Endothelial cell of umbilical vein (primary cell): Measurements from ENCODE around the gene KRTAP10-12. TPM values are rescaled to one million over a fixed set of nuclear protein-coding genes. Genes with fewer than 3 reads are reported as not detected.
"Not testable (repeated sequence)": the region's sequence is repeated elsewhere in the genome, so short reads cannot be mapped to it uniquely, and the experiment has no call there.

ENCODE experiments used
- Bru-seq: library from RNA; stranded (reverse); fragments of 400-500 nt; gene quantifications from one replicate; lab custom pipeline; 2021; lab: Mats Ljungman, UMichigan
- BruChase-seq, 2 experiments: library from RNA; stranded (reverse); fragments of 400-500 nt; gene quantifications; one replicate each; lab custom pipeline; 2021; lab: Mats Ljungman, UMichigan
- BruUV-seq: library from RNA; stranded (reverse); fragments of 400-500 nt; replicated peaks from 2 replicates; lab custom pipeline; 2021; lab: Mats Ljungman, UMichigan
- CTCF ChIA-PET: fragments of 300-600, 350-600 bp; sonication (Branson Sonifier 250); formaldehyde crosslinking; loops from one replicate; lab custom pipeline; 2021; ENCODE audit warnings: antibody characterized with exemption, inconsistent platforms; lab: Charles Lee
- POLR2A ChIA-PET: fragments of 300-600, 350-600 bp; sonication (Branson Sonifier 250); formaldehyde crosslinking; loops from one replicate; lab custom pipeline; 2021; ENCODE audit warnings: antibody characterized with exemption, inconsistent platforms; lab: Charles Lee
- DNase-seq: peaks from one replicate; pipeline ENCODE4 v3.0.0-alpha.2; 2011; ENCODE audit warnings: low read depth, low spot score
- FAIRE-seq: peaks from 2 replicates; lab custom pipeline; 2011; peaks lifted over from hg19 to GRCh38; lab: Jason Lieb, UNC
- H2AFZ ChIP-seq: 2 replicates; pipeline ENCODE4 v1.6.0; 2012; ENCODE audit warnings: low read depth, low read length, control low read depth, inconsistent platforms
- H3K27ac ChIP-seq: 2 replicates; pipeline ENCODE4 v1.5.1; 2011; ENCODE audit warnings: low read depth, mild to moderate bottlenecking, control low read depth, low read length, moderate library complexity; ENCODE audit not compliant: insufficient read depth
- H3K27me3 ChIP-seq, 2 experiments: 2 replicates each; pipeline versions ENCODE4 v1.6.0 to v1.6.1; 2011; ENCODE audit warnings: low read length in 2 of 2, mixed read lengths in 1 of 2; ENCODE audit not compliant: control insufficient read depth in 2 of 2, insufficient read depth in 2 of 2
- H3K36me3 ChIP-seq, 2 experiments: 2 replicates in 1 of 2; 3 replicates in 1 of 2; pipeline ENCODE4 v1.5.1; 2011; ENCODE audit warnings: low read length in 2 of 2, mild to moderate bottlenecking in 1 of 2, moderate library complexity in 1 of 2; ENCODE audit not compliant: control insufficient read depth in 2 of 2, insufficient read depth in 2 of 2; ENCODE audit errors: extremely low read depth in 1 of 2
- H3K4me1 ChIP-seq: 3 replicates; pipeline ENCODE4 v1.5.1; 2011; ENCODE audit warnings: mild to moderate bottlenecking, low read length; ENCODE audit not compliant: control insufficient read depth, insufficient read depth; ENCODE audit errors: extremely low read depth
- H3K4me2 ChIP-seq: 2 replicates; pipeline ENCODE4 v1.6.1; 2011; ENCODE audit warnings: low read length, control low read depth, mixed read lengths; ENCODE audit not compliant: insufficient read depth
- H3K4me3 ChIP-seq, 3 experiments: fragments of 200-600 bp in 1 of 3; sonication (generic), shearing (Covaris generic) in 1 of 3; replicated peaks in 1 of 3; 2 replicates each; pipeline ENCODE4 v1.5.1; 2011 to 2016; ENCODE audit warnings: control low read depth in 3 of 3, low read length in 3 of 3, mild to moderate bottlenecking in 2 of 3, inconsistent platforms in 1 of 3, low read depth in 1 of 3, moderate library complexity in 1 of 3; ENCODE audit not compliant: insufficient read depth in 1 of 3
- H3K79me2 ChIP-seq: 2 replicates; pipeline ENCODE4 v1.6.0; 2012; ENCODE audit warnings: low read length, inconsistent platforms; ENCODE audit not compliant: control insufficient read depth, insufficient read depth
- H3K9ac ChIP-seq: replicated peaks from 2 replicates; pipeline ENCODE3; 2011; ENCODE audit warnings: low read length, control low read depth; ENCODE audit not compliant: insufficient read depth; ENCODE audit errors: extremely low read depth
- H3K9me1 ChIP-seq: replicated peaks from 3 replicates; pipeline ENCODE4 v1.6.0; 2011; ENCODE audit warnings: mild to moderate bottlenecking, low read length; ENCODE audit not compliant: control insufficient read depth, insufficient read depth; ENCODE audit errors: extremely low read depth
- H3K9me3 ChIP-seq: replicated peaks from 2 replicates; pipeline ENCODE4 v1.5.1; 2012; ENCODE audit warnings: low read length, inconsistent platforms; ENCODE audit not compliant: control insufficient read depth, insufficient read depth
- H4K20me1 ChIP-seq: replicated peaks from 2 replicates; pipeline ENCODE3; 2011; ENCODE audit warnings: mild to moderate bottlenecking, low read length; ENCODE audit not compliant: control insufficient read depth, insufficient read depth; ENCODE audit errors: extremely low read depth
- CTCF ChIP-seq, 2 donors: IDR thresholded peaks; 1 replicate in 1 of 2; 2 replicates in 1 of 2; pipeline ENCODE4 v1.5.1; 2011; ENCODE audit warnings: low read length in 2 of 2, mild to moderate bottlenecking in 2 of 2, moderate library complexity in 2 of 2, control low read depth in 1 of 2, inconsistent platforms in 1 of 2, low read depth in 1 of 2; ENCODE audit not compliant: insufficient read depth in 1 of 2; ENCODE audit errors: extremely low read depth in 1 of 2
- EZH2 ChIP-seq: IDR thresholded peaks from 2 replicates; pipeline ENCODE4 v1.6.1; 2012; ENCODE audit warnings: borderline replicate concordance, low read depth, mild to moderate bottlenecking, moderate library complexity, low read length, inconsistent platforms; ENCODE audit not compliant: severe bottlenecking
- FOS ChIP-seq: IDR thresholded peaks from 2 replicates; pipeline ENCODE4 v1.6.1; 2011; ENCODE audit warnings: mild to moderate bottlenecking, low read length, moderate library complexity, borderline replicate concordance; ENCODE audit not compliant: insufficient read depth
- GATA2 ChIP-seq: IDR thresholded peaks from 2 replicates; pipeline ENCODE4 v1.7.0; 2011; ENCODE audit warnings: low read depth, mild to moderate bottlenecking, moderate library complexity, mixed read lengths, low read length; ENCODE audit not compliant: insufficient read length, insufficient read depth
- JUN ChIP-seq: IDR thresholded peaks from 2 replicates; pipeline ENCODE4 v1.6.1; 2011; ENCODE audit warnings: borderline replicate concordance, low read depth; ENCODE audit not compliant: insufficient read length, insufficient read depth
- MAX ChIP-seq: IDR thresholded peaks from 2 replicates; pipeline ENCODE4 v1.6.1; 2011; ENCODE audit not compliant: insufficient read depth, insufficient read length
- MYC ChIP-seq: IDR thresholded peaks from one replicate; pipeline ENCODE4 v1.6.1; 2011; ENCODE audit warnings: mild to moderate bottlenecking, low read depth, low read length
- POLR2A ChIP-seq: IDR thresholded peaks from 2 replicates; pipeline ENCODE4 v1.6.1; 2012; ENCODE audit warnings: low read depth, mild to moderate bottlenecking, control low read depth, low read length
- POLR2AphosphoS5 ChIP-seq: IDR thresholded peaks from 2 replicates; pipeline ENCODE4 v1.6.1; 2012; ENCODE audit warnings: low read depth, mild to moderate bottlenecking, control low read depth, low read length, moderate library complexity; ENCODE audit not compliant: insufficient read depth
- dilution Hi-C: fragments of 300-500 bp; cut with MboI; formaldehyde crosslinking; loops from one replicate; pipeline ENCODE4 v1.15.0; 2019; ENCODE audit warnings: low sequenced_read_pairs; ENCODE audit not compliant: extremely low pct_ligation_motif_present
- intact Hi-C: fragments of 100-400 bp; cut with micrococcal nuclease; formaldehyde crosslinking; loops from one replicate; pipeline ENCODE4 v1.10.0; 2022
- long read RNA-seq: library from polyadenylated mRNA; stranded (forward); transcript quantifications from one replicate; pipeline ENCODE4 v2.0.0, GENCODE V29; 2021
- polyA minus RNA-seq, 3 experiments: library from RNA; depleted of rRNA, polyadenylated mRNA; stranded (reverse); fragments of >200 nt; gene quantifications; 1 replicate in 1 of 3; 2 replicates in 2 of 3; pipeline ENCODE4 v1.2.3, GENCODE V29; 2011
- polyA plus RNA-seq, 4 experiments: library from polyadenylated mRNA; depleted of rRNA in 3 of 4; stranded (reverse) in 3 of 4; unstranded in 1 of 4; fragments of >200 nt; gene quantifications; 2 replicates each; pipeline versions ENCODE4 v1.2.1 to v1.2.3, GENCODE V29; 2011 to 2012; ENCODE audit warnings: missing spikeins in 1 of 4
- total RNA-seq: library from RNA; stranded (reverse); gene quantifications from 2 replicates; pipeline ENCODE4 v1.2.3, GENCODE V29; 2021

The KRTAP10-12 gene, protein sequence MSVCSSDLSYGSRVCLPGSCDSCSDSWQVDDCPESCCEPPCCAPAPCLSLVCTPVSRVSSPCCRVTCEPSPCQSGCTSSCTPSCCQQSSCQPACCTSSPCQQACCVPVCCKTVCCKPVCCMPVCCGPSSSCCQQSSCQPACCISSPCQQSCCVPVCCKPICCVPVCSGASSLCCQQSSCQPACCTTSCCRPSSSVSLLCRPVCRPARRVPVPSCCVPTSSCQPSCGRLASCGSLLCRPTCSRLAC
- not detected in 2 replicates for total RNA-seq
- polyA plus RNA-seq, result not detected in 2 replicates
- polyA plus RNA-seq (2011; cell fraction: cytosol; rRNA removed), result not detected in 2 replicates
- polyA plus RNA-seq (2011; cell fraction: nucleus; rRNA removed), result not detected in 2 replicates
- polyA plus RNA-seq (2012), result not detected in 2 replicates
- polyA minus RNA-seq, result not detected in 2 replicates
- polyA minus RNA-seq (2011; cell fraction: cytosol; rRNA and poly(A)+ RNA removed), result not detected
- not detected in 2 replicates for polyA minus RNA-seq (2011; cell fraction: nucleus; rRNA and poly(A)+ RNA removed)
- not detected for Bru-seq, nascent RNA
- not detected for BruChase-seq, experiment 1, labeled RNA remaining after a 6-hour chase
- not detected for BruChase-seq, experiment 2, labeled RNA remaining after a 2-hour chase
- long read RNA-seq, result 0 reads

- H3K9me1 ChIP-seq, BruUV-seq, H3K4me3 ChIP-seq, H2AFZ ChIP-seq, FAIRE-seq, DNase-seq, POLR2A ChIA-PET, H3K36me3 ChIP-seq, H4K20me1 ChIP-seq, intact Hi-C loops, H3K4me2 ChIP-seq, H3K9me3 ChIP-seq, H3K4me1 ChIP-seq, H3K27ac ChIP-seq, dilution Hi-C loops, H3K79me2 ChIP-seq, H3K9ac ChIP-seq: not testable (repeated sequence)
- H3K27me3 ChIP-seq, result peaks cover 26 to 29% of the 10 kb centered on the region in 2 experiments
- CTCF ChIA-PET, result interaction anchor here (0.7 kb wide), 1 partner anchor 96 kb away, joined by 3 read pairs; no protein-coding TSS in a partner anchor
These were observed at the start of gene KRTAP10-12 for GRCh38 chr21:44697172-44697810. TSS of gene KRTAP10-12 (plus strand) at chr21:44697172. CDS start at chr21:44697202, 30 bp downstream.

GRCh38 chr21:44647222-44647552, 49.8 kb upstream of the KRTAP10-12 start:
- H3K9me3 ChIP-seq, result no peaks in the 10 kb centered on the region

More at GRCh38 chr21:44647222-44647552, 49.8 kb upstream of the KRTAP10-12 start:
- ChIA-PET CTCF (no interaction called here), POLR2A (no interaction called here)
- dilution Hi-C loops, result no loop called here
- DNase-seq (no peak), FAIRE-seq (no peak)
- intact Hi-C loops, result no loop called here
- no peak overlapping the region for H3K27ac ChIP-seq
- H2AFZ ChIP-seq, result no peak overlapping the region
- H3K4me1 ChIP-seq, result no peaks in the 10 kb centered on the region
- no peak overlapping the region for H3K9ac ChIP-seq
- no peaks in the 10 kb centered on the region for H4K20me1 ChIP-seq
- H3K4me2 ChIP-seq, result no peak overlapping the region
- H3K4me3 ChIP-seq, result no peak overlapping the region
- no peaks in the 10 kb centered on the region for H3K79me2 ChIP-seq
- BruUV-seq, result no TSS peak
- no peaks in the 10 kb centered on the region for H3K9me1 ChIP-seq
- TF ChIP-seq FOS (no peak), JUN (no peak), EZH2 (no peak), POLR2AphosphoS5 (no peak), MAX (no peak), GATA2 (no peak), MYC (no peak), POLR2A (no peak), CTCF (IDR thresholded peaks at IDR 0.05; ENCODE audit: extremely low read depth in 1 of 2, insufficient read depth in 1 of 2, low read depth in 1 of 2, low read length in 2 of 2) (no peak)
- H3K27me3 ChIP-seq, result no peaks in the 10 kb centered on the region
- H3K36me3 ChIP-seq, result no peaks in the 10 kb centered on the region
